GM18861 (cell line): ENCODE measurements around the gene DNMBP.

Experiments
- ATAC-seq: cut with Tn5 transposase; IDR thresholded peaks from one replicate; pipeline ENCODE4 v1.9.1; 2021; ENCODE audit not compliant: unreplicated experiment

Gene DNMBP

GRCh38 chr10:100009793-100010676, at the start of gene DNMBP:
Gene DNMBP, minus strand, starts transcription at chr10:100009947. Its CDS starts 37,823 bp downstream, at chr10:99972124.
- ATAC-seq: peak; percentile 70

- no peak for ATAC-seq
Measured at GRCh38 chr10:100057948-100058347, 48.2 kb upstream of the DNMBP start.

- no peak for ATAC-seq
Measured at GRCh38 chr10:100053686-100054460, 44.1 kb upstream of the DNMBP start.

- no peak for ATAC-seq
Measured at GRCh38 chr10:100046021-100046486, 36.3 kb upstream of the DNMBP start.

- no peak for ATAC-seq
Measured at GRCh38 chr10:100045592-100045991, 35.8 kb upstream of the DNMBP start.

- no peak for ATAC-seq
Measured at GRCh38 chr10:100043796-100044195, 34.0 kb upstream of the DNMBP start.

- no peak for ATAC-seq
Measured at GRCh38 chr10:100043344-100043743, 33.6 kb upstream of the DNMBP start.

GRCh38 chr10:100041306-100042002, 31.7 kb upstream of the DNMBP start:
- no peak for ATAC-seq

- ATAC-seq: no peak
Measured at GRCh38 chr10:100038561-100039071, 28.9 kb upstream of the DNMBP start.

- no peak for ATAC-seq
Measured at GRCh38 chr10:100037758-100038315, 28.1 kb upstream of the DNMBP start.

- ATAC-seq: no peak
Measured at GRCh38 chr10:100036850-100037249, 27.1 kb upstream of the DNMBP start.

GRCh38 chr10:100033766-100034418, 24.1 kb upstream of the DNMBP start:
- ATAC-seq: no peak

- no peak for ATAC-seq
Measured at GRCh38 chr10:100027416-100027815, 17.7 kb upstream of the DNMBP start.

GRCh38 chr10:100025576-100025975, 15.8 kb upstream of the DNMBP start:
- no peak for ATAC-seq

- no peak for ATAC-seq
Measured at GRCh38 chr10:100024748-100025147, 15.0 kb upstream of the DNMBP start.

GRCh38 chr10:100022403-100022802, 12.7 kb upstream of the DNMBP start:
- no peak for ATAC-seq

- no peak for ATAC-seq
Measured at GRCh38 chr10:100021322-100021721, 11.6 kb upstream of the DNMBP start.

GRCh38 chr10:100020886-100021253, 11.1 kb upstream of the DNMBP start:
- ATAC-seq: no peak

- peak; percentile 69 for ATAC-seq
Measured at GRCh38 chr10:100020142-100020885, 10.6 kb upstream of the DNMBP start.

GRCh38 chr10:100019787-100020141, 10.0 kb upstream of the DNMBP start:
- ATAC-seq: no peak
